ENCODE data around the gene RNF138. TPM values are rescaled to one million over a fixed set of nuclear protein-coding genes. Genes with fewer than 3 reads are reported as not detected.

Gene RNF138
- total and polyA plus RNA-seq, 7 experiments from 2014 or later, result 72.3 to 142 (median 98.4) TPM

GRCh38 chr18:32093102-32093511 is 1.4 kb downstream of the RNF138 start:
- H3K36me3 Mint-ChIP-seq, result peaks cover 10 to 36% (median 20%) of the 10 kb centered on the region in 5 donors
- ATAC-seq, result peak; percentile 3
- no peaks in the 10 kb centered on the region for H3K27me3 Mint-ChIP-seq
- peak overlapping the region; percentile 90 to 100 (median 97) for H3K4me3 Mint-ChIP-seq
- Histone ChIP-seq H3K27me3 (ENCODE audit: control insufficient read depth in 2 of 2, insufficient read depth in 2 of 2, low read length in 2 of 2) (no peaks in the 10 kb centered on the region), H3K27ac (ENCODE audit: low read depth, low read length) (peak overlapping the region; percentile 100), H3K36me3 (ENCODE audit: control insufficient read depth in 2 of 3, insufficient read depth in 3 of 3, low read length in 3 of 3) (peaks cover 0 to 5% (median 0%) of the 10 kb centered on the region in 3 experiments), H3K4me3 (ENCODE audit: low read length) (peak overlapping the region; percentile 72), H3K4me1 (ENCODE audit: control insufficient read depth in 2 of 2, insufficient read depth in 2 of 2, low read length in 2 of 2) (peaks cover 37 to 39% of the 10 kb centered on the region in 2 donors), H3K9me3 (ENCODE audit: control insufficient read depth in 2 of 3, low read length in 3 of 3) (no peaks in the 10 kb centered on the region)
- ChIA-PET CTCF (no interaction called here), POLR2A (interaction anchor here (0.7 to 7.5 kb wide), 5 partner anchors 21 to 150 kb away, joined by 3 to 100 read pairs (median 4); partner anchors contain the start of genes RNF125 and TRAPPC8)
- peak in 8 of 9 donors; percentile 27 to 51 (median 42) for DNase-seq
- H3K4me1 Mint-ChIP-seq, result peaks cover 35 to 58% (median 48%) of the 10 kb centered on the region in 7 donors
- intact Hi-C loops (cut with micrococcal nuclease), result loop anchor here (1.0 to 10.0 kb wide), 10 partner anchors 8 to 931 kb away; partner anchors contain the start of genes B4GALT6 (in 1 of the 2), DSC1 (in 1 of the 2) and GAREM1 (in 1 of the 2)
- peak overlapping the region; percentile 91 to 98 (median 95) for H3K27ac Mint-ChIP-seq
- H3K9me3 Mint-ChIP-seq, result no peaks in the 10 kb centered on the region

GRCh38 chr18:32093523-32093922 is 1.8 kb downstream of the RNF138 start:
- Mint-ChIP-seq H3K27me3 (no peaks in the 10 kb centered on the region), H3K4me3 (peak overlapping the region; percentile 90 to 100 (median 97)), H3K36me3 (peaks cover 10 to 36% (median 20%) of the 10 kb centered on the region in 5 donors), H3K4me1 (peaks cover 35 to 59% (median 48%) of the 10 kb centered on the region in 7 donors), H3K27ac (peak overlapping the region; percentile 91 to 98 (median 95)), H3K9me3 (no peaks in the 10 kb centered on the region)
- peak overlapping the region; percentile 72 for H3K4me3 ChIP-seq (ENCODE audit: low read length)
- no peaks in the 10 kb centered on the region for H3K9me3 ChIP-seq (ENCODE audit: control insufficient read depth in 2 of 3, low read length in 3 of 3)
- CTCF ChIA-PET, result no interaction called here
- H3K27me3 ChIP-seq (ENCODE audit: control insufficient read depth in 2 of 2, insufficient read depth in 2 of 2, low read length in 2 of 2), result no peaks in the 10 kb centered on the region
- peak overlapping the region; percentile 100 for H3K27ac ChIP-seq (ENCODE audit: low read depth, low read length)
- intact Hi-C loops (cut with micrococcal nuclease), result loop anchor here (1.0 to 10.0 kb wide), 10 partner anchors 8 to 931 kb away; partner anchors contain the start of genes B4GALT6 (in 1 of the 2), DSC1 (in 1 of the 2) and GAREM1 (in 1 of the 2)
- ATAC-seq, result no peak
- peaks cover 37 to 39% of the 10 kb centered on the region in 2 donors for H3K4me1 ChIP-seq (ENCODE audit: control insufficient read depth in 2 of 2, insufficient read depth in 2 of 2, low read length in 2 of 2)
- H3K36me3 ChIP-seq (ENCODE audit: control insufficient read depth in 2 of 3, insufficient read depth in 3 of 3, low read length in 3 of 3), result peaks cover 0 to 5% (median 0%) of the 10 kb centered on the region in 3 experiments
- peak in 1 of 9 donors; percentile 16 for DNase-seq
- POLR2A ChIA-PET, result interaction anchor here (1.1 to 7.5 kb wide), 2 partner anchors 75 to 150 kb away, joined by 4 to 100 read pairs; partner anchors contain the start of genes RNF125 and TRAPPC8

GRCh38 chr18:32095192-32095899 is 3.7 kb downstream of the RNF138 start:
- Histone ChIP-seq H3K4me3 (ENCODE audit: low read length) (peak overlapping the region; percentile 7), H3K36me3 (ENCODE audit: control insufficient read depth in 2 of 3, insufficient read depth in 3 of 3, low read length in 3 of 3) (peaks cover 0 to 5% (median 5%) of the 10 kb centered on the region in 3 experiments), H3K27ac (ENCODE audit: low read depth, low read length) (peak overlapping the region; percentile 100), H3K27me3 (ENCODE audit: control insufficient read depth in 2 of 2, insufficient read depth in 2 of 2, low read length in 2 of 2) (no peaks in the 10 kb centered on the region), H3K9me3 (ENCODE audit: control insufficient read depth in 2 of 3, low read length in 3 of 3) (no peaks in the 10 kb centered on the region), H3K4me1 (ENCODE audit: control insufficient read depth in 2 of 2, insufficient read depth in 2 of 2, low read length in 2 of 2) (peaks cover 39 to 48% of the 10 kb centered on the region in 2 donors)
- no peak for DNase-seq
- peaks cover 46 to 70% (median 60%) of the 10 kb centered on the region in 7 donors for H3K4me1 Mint-ChIP-seq
- no peaks in the 10 kb centered on the region for H3K27me3 Mint-ChIP-seq
- CTCF ChIA-PET, result interaction anchor here (1.0 kb wide), 1 partner anchor 23 kb away, joined by 3 read pairs; no protein-coding TSS in a partner anchor
- H3K36me3 Mint-ChIP-seq, result peaks cover 10 to 35% (median 26%) of the 10 kb centered on the region in 5 donors
- POLR2A ChIA-PET, result interaction anchor here (1.1 to 3.7 kb wide), 3 partner anchors 9 to 76 kb away, joined by 3 to 24 read pairs (median 5); partner anchors contain the start of gene RNF125
- H3K4me3 Mint-ChIP-seq, result peak overlapping the region; percentile 81 to 100 (median 94)
- H3K27ac Mint-ChIP-seq, result peak overlapping the region; percentile 36 to 99 (median 92)
- no peaks in the 10 kb centered on the region for H3K9me3 Mint-ChIP-seq
- intact Hi-C loops (cut with micrococcal nuclease), result loop anchor here in 1 of 2 donors (10.0 kb wide), 1 partner anchor 411 kb away; the partner anchor contains the start of gene B4GALT6
- no peak for ATAC-seq

GRCh38 chr18:32095900-32096229 is 4.2 kb downstream of the RNF138 start:
- intact Hi-C loops (cut with micrococcal nuclease), result loop anchor here in 1 of 2 donors (10.0 kb wide), 1 partner anchor 411 kb away; the partner anchor contains the start of gene B4GALT6
- H3K9me3 Mint-ChIP-seq, result no peaks in the 10 kb centered on the region
- peaks cover 12 to 36% (median 28%) of the 10 kb centered on the region in 5 donors for H3K36me3 Mint-ChIP-seq
- H3K4me3 Mint-ChIP-seq, result peak overlapping the region; percentile 79 to 100 (median 93)
- peaks cover 39 to 48% of the 10 kb centered on the region in 2 donors for H3K4me1 ChIP-seq (ENCODE audit: control insufficient read depth in 2 of 2, insufficient read depth in 2 of 2, low read length in 2 of 2)
- no peak for ATAC-seq
- no peaks in the 10 kb centered on the region for H3K27me3 ChIP-seq (ENCODE audit: control insufficient read depth in 2 of 2, insufficient read depth in 2 of 2, low read length in 2 of 2)
- H3K27me3 Mint-ChIP-seq, result no peaks in the 10 kb centered on the region
- peak overlapping the region; percentile 100 for H3K27ac ChIP-seq (ENCODE audit: low read depth, low read length)
- CTCF ChIA-PET, result interaction anchor here (1.0 kb wide), 1 partner anchor 23 kb away, joined by 3 read pairs; no protein-coding TSS in a partner anchor
- peak overlapping the region; percentile 36 to 99 (median 92) for H3K27ac Mint-ChIP-seq
- peaks cover 0 to 5% (median 5%) of the 10 kb centered on the region in 3 experiments for H3K36me3 ChIP-seq (ENCODE audit: control insufficient read depth in 2 of 3, insufficient read depth in 3 of 3, low read length in 3 of 3)
- H3K4me1 Mint-ChIP-seq, result peaks cover 48 to 69% (median 63%) of the 10 kb centered on the region in 7 donors
- DNase-seq, result no peak
- H3K4me3 ChIP-seq (ENCODE audit: low read length), result peak overlapping the region; percentile 47
- H3K9me3 ChIP-seq (ENCODE audit: control insufficient read depth in 2 of 3, low read length in 3 of 3), result no peaks in the 10 kb centered on the region
- POLR2A ChIA-PET, result interaction anchor here (0.6 to 3.7 kb wide), 5 partner anchors 9 to 153 kb away, joined by 3 to 24 read pairs (median 4); partner anchors contain the start of genes RNF125 and TRAPPC8

GRCh38 chr18:32096946-32097345 is 5.3 kb downstream of the RNF138 start:
- no peaks in the 10 kb centered on the region for H3K9me3 ChIP-seq (ENCODE audit: control insufficient read depth in 2 of 3, low read length in 3 of 3)
- H3K9me3 Mint-ChIP-seq, result no peaks in the 10 kb centered on the region
- ChIA-PET POLR2A (interaction anchor here (0.7 to 3.7 kb wide), 4 partner anchors 9 to 78 kb away, joined by 3 to 24 read pairs (median 4); partner anchors contain the start of gene RNF125), CTCF (interaction anchor here (0.6 to 1.1 kb wide), 2 partner anchors 16 to 78 kb away, joined by 3 to 5 read pairs; partner anchors contain the start of gene RNF125)
- peak overlapping the region; percentile 100 for H3K27ac ChIP-seq (ENCODE audit: low read depth, low read length)
- H3K4me1 ChIP-seq (ENCODE audit: control insufficient read depth in 2 of 2, insufficient read depth in 2 of 2, low read length in 2 of 2), result peaks cover 36 to 45% of the 10 kb centered on the region in 2 donors
- peak overlapping the region; percentile 79 to 100 (median 93) for H3K4me3 Mint-ChIP-seq
- H3K4me1 Mint-ChIP-seq, result peaks cover 50 to 71% (median 65%) of the 10 kb centered on the region in 7 donors
- H3K4me3 ChIP-seq (ENCODE audit: low read length), result peak overlapping the region; percentile 47
- ATAC-seq, result no peak
- H3K27me3 Mint-ChIP-seq, result no peaks in the 10 kb centered on the region
- peak in 7 of 9 donors; percentile 31 to 78 (median 68) for DNase-seq
- H3K27me3 ChIP-seq (ENCODE audit: control insufficient read depth in 2 of 2, insufficient read depth in 2 of 2, low read length in 2 of 2), result no peaks in the 10 kb centered on the region
- peak overlapping the region; percentile 43 to 99 (median 92) for H3K27ac Mint-ChIP-seq
- peaks cover 0 to 5% (median 5%) of the 10 kb centered on the region in 3 experiments for H3K36me3 ChIP-seq (ENCODE audit: control insufficient read depth in 2 of 3, insufficient read depth in 3 of 3, low read length in 3 of 3)
- intact Hi-C loops (cut with micrococcal nuclease), result loop anchor here in 1 of 2 donors (10.0 kb wide), 1 partner anchor 412 kb away; the partner anchor contains the start of gene B4GALT6
- peaks cover 14 to 40% (median 30%) of the 10 kb centered on the region in 5 donors for H3K36me3 Mint-ChIP-seq

- Mint-ChIP-seq H3K4me1 (peaks cover 23 to 71% (median 60%) of the 10 kb centered on the region in 7 donors), H3K36me3 (peaks cover 8 to 27% (median 24%) of the 10 kb centered on the region in 5 donors), H3K4me3 (peak overlapping the region in 6 of 10 donors; percentile 8 to 68 (median 25)), H3K9me3 (no peaks in the 10 kb centered on the region), H3K27me3 (no peaks in the 10 kb centered on the region), H3K27ac (peak overlapping the region in 7 of 9 donors; percentile 6 to 86 (median 78))
- intact Hi-C loops (cut with micrococcal nuclease), result no loop called here
- CTCF ChIA-PET, result interaction anchor here (0.6 kb wide), 1 partner anchor 95 kb away, joined by 3 read pairs; no protein-coding TSS in a partner anchor
- POLR2A ChIA-PET, result interaction anchor here (1.0 to 1.6 kb wide), 2 partner anchors 13 to 86 kb away, joined by 3 to 5 read pairs; partner anchors contain the start of genes RNF125 and RNF138
- H3K9me3 ChIP-seq (ENCODE audit: control insufficient read depth in 2 of 3, low read length in 3 of 3), result no peaks in the 10 kb centered on the region
- DNase-seq (no peak), ATAC-seq (no peak)
- H3K27ac ChIP-seq (ENCODE audit: low read depth, low read length), result no peak overlapping the region
- no peaks in the 10 kb centered on the region for H3K27me3 ChIP-seq (ENCODE audit: control insufficient read depth in 2 of 2, insufficient read depth in 2 of 2, low read length in 2 of 2)
- H3K36me3 ChIP-seq (ENCODE audit: control insufficient read depth in 2 of 3, insufficient read depth in 3 of 3, low read length in 3 of 3), result peaks cover 0 to 5% (median 0%) of the 10 kb centered on the region in 3 experiments
- peaks cover 0 to 22% of the 10 kb centered on the region in 2 donors for H3K4me1 ChIP-seq (ENCODE audit: control insufficient read depth in 2 of 2, insufficient read depth in 2 of 2, low read length in 2 of 2)
- no peak overlapping the region for H3K4me3 ChIP-seq (ENCODE audit: low read length)
Observed at GRCh38 chr18:32104516-32104915, 12.8 kb downstream of the RNF138 start.

All from naive thymus-derived CD4-positive, alpha-beta T cell (primary cell).